HG03457 (cell line): ENCODE data around the gene NBEA.
A peak's percentile ranks its signal among the peaks of the same experiment; 100 is the strongest.

ENCODE experiments used
- ATAC-seq: cut with Tn5 transposase; IDR thresholded peaks from one replicate; pipeline ENCODE4 v1.9.1; 2021; ENCODE audit warnings: moderate number of reproducible peaks; ENCODE audit not compliant: unreplicated experiment

Gene NBEA

DNA sequence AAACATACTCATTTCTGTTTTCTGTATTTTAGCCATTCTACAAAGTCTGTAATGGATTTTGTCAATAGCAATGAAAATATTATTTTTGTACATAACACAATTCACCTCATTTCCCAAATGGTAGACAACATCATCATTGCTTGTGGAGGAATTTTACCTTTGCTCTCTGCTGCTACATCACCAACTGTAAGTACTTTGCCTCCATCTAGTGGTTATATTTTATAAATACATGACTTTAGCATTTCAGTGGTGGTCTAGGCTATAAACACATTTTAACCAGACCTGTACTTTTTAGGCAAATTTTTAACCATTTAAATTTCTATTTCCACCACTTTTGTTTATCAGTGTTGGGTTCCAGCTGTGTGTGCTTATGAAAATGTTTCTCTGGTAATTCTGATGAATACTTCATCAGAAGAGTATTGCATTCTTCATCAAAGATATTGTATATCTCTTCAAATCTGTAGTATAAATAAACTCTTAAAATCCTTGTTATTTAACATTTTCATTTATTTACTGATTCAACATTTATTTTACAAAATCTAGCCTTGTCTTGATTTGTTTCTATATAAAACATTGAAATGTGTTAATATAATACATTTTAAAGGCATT lies 222.4 kb downstream of the NBEA start:
- ATAC-seq = peak; percentile 72

DNA sequence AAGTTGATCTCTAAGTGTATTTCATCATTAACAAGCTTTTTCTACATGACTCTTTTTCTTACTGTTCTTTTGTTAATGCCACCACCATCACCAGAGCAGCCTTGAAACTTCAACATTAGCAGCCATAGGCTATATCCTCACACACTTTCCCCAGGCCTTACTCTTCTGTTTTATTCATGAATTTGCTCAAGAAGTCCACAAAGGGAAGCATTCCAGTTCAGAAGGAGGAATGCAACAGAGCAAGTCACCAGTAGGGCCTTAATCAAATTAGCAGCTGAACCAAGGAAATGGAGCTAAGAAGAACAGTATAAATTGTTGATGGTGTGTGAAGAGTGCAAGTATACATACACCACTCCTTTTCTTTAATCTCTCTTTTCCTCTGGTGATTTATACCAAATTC lies 223.1 kb downstream of the NBEA start:
- no peak for ATAC-seq

DNA sequence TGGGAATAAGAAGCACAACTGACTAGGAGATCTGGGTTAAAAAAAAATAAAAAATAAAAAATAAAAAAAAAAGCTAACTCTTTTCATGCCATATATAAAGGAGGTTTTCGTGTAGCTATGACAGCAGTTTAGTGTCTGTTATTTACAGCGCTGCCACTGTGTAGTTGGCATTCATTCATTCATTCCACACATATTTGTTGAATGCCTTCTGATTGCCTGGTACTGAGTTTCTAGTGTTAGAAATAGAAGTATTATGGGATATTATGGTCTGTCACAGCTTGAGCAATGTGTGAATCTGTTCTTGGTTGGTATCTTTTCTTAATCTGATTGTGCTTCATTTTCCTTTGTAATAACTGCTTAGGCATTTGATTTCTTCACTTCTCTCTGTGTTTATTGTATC lies 237.4 kb downstream of the NBEA start:
- ATAC-seq = no peak

DNA sequence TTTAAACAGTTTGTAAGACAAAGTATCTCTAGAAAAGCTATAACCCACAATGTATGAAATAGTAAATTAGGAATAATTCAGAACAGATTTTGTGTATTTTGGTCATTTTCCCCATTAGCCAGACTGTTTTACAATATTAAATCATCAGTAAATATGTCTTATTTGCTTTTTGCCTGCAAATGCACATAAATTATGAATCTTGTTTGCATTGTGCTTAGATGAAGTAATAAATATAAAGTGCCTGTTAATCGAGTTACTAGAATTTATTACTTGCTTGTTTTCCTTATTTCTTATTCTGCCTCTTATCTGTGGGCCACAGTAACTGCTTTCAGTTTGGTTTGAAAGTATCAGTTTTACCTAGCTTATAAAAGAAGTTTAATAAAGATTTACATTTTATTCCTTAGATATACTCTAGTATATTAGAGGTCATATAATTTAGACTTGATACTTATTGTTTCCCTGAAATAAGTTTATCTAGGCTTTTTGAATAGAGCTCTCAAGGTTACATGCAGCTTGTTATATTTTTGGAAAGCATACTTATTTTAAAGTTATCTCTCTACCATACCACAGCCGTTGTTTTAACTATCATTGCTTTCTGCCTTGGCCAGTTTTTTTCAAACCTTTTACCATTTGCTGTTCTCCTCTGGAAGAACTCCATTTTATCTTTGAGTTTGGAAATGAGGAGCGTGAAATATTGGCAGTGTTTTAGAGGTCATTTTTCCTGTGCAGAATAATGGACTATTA lies 238.0 kb downstream of the NBEA start:
- no peak for ATAC-seq

DNA sequence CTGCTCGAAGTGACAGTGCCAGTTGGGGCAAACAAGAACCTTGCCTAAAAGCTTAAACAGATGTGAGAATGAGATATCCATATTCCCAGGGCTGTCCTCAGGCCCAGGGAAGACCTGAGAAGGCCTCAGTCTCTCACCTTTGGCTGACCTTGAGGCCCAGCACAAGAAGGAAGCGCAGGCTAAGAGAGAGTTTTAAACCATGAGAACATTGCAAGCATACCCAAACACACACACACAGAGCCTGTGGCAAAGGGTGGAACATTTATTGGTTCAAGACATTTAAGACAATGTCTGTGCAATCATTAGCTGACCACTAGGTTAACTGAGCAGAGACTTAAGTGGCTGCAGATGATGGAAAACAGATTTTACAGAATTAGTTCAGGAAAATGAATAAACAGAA lies 248.2 kb downstream of the NBEA start:
- ATAC-seq = no peak

DNA sequence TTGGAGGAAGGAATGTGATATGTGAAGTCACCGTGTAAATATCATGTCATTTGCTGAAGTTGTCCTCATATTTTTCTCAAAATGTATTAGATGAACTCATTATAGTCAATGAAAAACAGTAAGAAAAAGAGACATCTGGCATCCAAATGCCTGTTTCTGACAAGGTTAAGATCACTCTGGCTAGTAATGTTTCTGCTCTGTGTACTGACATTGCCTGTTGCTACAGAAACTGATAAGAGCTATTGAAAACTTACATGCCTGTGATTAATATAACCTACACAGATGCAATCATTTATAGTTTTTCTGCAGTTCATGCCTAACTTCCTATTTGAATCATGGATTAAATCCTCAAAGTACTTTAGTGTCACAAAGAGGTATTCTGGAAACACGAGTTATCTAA lies 249.8 kb downstream of the NBEA start:
- no peak for ATAC-seq

DNA sequence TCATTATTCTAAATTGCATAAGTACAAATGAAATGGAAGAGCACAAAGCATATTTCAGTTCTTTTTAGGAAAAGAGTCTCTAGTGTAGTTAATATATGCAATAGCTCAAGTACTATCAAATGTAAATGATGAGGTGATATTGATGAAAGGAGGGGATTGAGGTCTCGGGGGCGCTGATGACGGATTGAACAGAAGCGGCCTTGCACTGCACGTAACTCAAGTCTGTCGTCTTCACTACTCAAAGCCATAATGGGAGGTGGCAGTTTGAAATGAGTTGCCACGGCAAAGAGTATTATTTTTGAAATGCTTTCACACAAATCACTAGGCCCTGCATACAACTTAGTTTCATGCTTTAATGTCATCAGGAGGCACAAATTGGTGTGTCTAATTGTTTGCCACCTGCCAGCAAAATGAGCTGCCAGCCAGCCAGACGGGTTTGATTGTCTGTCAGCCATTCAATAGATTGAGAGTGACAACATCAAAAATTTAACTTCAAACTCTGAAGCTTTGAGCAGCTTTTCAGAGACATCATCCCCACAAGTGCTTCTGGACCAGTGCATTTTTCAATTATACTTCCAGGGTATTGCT lies 256.6 kb downstream of the NBEA start:
- no peak for ATAC-seq

DNA sequence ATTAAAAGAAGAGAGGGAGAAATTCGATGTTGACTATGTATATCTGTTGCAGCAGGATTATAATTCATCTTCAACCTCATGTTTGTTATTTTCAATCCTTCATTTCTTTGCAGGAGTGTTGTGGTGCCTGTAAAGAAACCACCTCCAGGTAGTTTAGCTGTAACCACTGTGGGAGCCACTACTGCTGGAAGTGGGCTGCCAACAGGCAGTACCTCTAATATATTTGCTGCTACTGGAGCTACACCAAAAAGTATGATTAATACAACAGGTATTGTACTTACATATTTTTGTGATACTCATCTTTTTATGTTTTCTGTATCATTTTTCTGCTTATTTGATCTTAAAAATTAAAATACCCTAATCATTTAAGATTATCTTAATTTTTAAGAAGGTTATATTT lies 266.5 kb downstream of the NBEA start:
- ATAC-seq = no peak

DNA sequence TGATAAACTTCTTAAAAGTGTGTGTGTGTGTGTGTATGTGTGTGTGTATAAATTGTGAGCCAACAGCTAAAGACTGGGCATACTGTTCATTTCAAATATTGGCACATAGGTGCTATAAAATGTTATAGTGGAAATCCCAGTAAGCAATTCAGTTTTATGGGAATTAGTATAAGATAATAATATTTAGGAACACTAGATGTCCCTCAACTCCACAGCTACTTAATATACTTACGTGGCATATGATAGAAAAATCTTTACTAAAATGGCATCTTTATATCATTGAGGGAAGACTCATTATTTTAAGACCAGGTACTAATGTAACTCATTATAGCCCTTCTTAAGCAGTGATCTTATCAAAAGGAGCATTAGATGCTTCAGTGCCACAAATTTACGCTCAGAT lies 268.2 kb downstream of the NBEA start:
- ATAC-seq = no peak

DNA sequence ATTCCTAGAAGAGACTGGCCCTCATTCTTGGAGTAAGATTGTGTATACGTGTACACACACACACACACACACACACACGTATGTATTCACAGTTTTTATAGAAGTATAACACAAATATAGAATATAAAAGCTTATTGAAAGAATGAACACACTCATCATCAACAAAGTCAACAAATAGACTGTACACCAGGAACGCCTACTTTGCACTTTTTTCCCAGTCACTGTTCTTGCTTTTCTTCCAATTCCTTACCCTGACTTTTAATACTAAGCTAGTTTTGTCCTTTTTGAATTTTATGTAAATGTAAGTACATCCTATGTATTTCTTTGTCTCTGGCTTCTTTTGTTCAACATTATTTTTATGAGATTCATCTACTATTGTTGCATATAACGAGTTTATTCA lies 269.9 kb downstream of the NBEA start:
- no peak for ATAC-seq

DNA sequence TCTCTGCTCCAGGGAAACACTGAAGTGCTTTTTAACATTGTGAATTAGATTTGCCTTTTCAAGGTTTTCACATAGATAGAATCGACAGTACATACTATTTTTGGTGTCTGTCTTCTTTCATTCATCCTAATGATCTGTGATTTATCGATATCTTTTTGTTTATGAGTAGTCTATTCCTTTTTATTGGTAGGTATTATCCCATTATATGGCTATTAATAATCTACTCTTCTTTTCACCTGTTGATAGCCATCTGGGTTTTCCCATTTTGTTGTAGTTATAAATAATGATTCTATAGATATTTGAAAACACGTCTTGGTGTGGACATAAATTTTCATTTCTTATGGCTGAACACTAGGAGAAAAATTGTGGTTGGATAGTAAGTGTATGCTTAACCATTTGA lies 271.8 kb downstream of the NBEA start:
- no peak for ATAC-seq

DNA sequence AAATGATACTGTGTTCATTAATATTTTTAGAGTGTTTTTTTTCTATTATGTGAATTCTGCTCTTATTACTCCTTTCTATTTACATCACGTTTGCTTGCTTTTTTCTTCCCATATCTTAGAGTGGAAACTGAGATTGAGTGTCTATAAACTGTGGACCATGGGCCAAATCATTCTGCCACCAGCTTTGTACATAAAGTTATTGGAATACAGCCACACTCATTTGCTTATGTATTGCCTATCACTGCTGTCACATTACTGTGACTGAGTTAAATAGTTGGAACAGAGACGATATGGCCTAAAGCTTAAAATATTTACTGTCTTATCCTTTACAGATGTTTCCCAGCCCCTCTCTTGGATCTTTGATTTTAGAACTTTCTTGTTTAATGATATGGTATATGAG lies 274.1 kb downstream of the NBEA start:
- ATAC-seq = no peak

DNA sequence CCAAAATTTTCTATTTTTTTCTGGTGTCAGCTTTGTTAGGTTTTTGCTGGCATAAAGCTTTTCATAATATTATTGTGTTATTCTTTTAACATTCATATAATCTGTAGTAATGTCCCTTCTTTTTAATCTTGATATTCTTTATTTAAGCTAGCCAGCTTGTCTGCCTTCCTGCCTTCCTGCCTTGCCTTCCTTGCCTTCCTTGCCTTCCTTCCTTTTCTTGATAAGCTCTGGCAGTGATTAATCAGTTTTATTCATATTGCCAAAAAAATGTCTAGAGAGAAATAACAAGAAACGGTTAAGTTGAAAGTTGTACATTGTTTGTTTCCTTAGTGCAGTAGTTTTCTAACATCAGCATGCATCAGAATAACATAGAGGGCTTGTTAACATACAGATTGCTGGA lies 277.0 kb downstream of the NBEA start:
- ATAC-seq = no peak

DNA sequence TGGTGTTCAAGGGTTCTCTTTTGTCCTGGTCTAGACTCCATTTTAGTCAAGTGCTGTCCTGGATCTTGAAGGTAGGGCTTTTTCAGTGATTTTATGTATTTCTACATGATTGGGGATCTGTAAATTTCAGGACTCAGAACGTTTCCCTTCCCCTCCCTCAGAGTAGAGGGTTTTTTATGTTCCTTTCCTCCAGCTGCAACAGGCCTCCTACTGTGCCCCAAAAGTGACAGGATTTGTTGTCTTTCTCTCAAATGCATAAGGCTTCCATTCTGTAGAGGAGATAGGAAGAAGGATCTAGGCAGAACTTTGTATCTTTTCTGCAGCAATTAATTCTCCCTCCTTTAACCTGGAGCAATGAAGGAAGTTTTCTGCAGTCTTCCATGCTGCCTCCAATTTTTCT lies 283.1 kb downstream of the NBEA start:
- no peak for ATAC-seq

DNA sequence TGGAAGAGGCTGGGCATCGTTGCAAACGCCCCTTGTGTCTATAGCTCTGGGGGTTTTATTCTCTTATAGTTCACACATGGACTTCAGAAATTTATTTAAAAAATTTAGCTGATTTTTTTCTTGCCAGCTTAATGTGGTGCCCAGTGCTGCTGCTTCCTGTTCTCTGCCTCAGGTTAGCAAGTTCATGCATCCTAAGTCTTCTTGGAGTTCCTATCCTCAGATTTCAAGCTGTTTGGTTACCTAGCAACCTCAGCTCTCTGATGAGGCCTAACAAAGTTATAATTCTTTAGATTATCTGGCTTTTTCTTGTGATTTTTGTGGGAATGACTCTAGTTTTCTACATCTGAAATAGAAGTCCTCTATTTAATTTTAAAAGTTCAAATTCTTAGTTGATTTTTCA lies 283.5 kb downstream of the NBEA start:
- no peak for ATAC-seq

DNA sequence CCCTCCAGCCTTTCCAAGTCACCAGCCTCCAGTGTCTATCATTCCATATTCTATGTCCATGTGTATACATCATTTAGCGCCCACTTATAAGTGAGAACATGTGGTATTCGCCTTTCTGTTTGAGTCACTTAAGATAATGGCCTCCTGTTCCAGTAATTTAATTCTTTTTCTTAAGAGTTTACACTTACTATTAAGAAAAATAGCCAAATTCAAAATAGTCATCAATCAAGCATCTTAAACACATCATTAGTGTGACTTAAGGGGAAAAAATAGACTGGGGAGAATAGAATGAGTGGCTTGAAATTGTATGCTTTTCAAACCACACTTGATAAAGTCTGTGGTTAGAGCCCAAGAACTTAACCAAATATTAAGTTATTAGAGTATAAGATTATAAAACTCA lies 286.5 kb downstream of the NBEA start:
- ATAC-seq = no peak

DNA sequence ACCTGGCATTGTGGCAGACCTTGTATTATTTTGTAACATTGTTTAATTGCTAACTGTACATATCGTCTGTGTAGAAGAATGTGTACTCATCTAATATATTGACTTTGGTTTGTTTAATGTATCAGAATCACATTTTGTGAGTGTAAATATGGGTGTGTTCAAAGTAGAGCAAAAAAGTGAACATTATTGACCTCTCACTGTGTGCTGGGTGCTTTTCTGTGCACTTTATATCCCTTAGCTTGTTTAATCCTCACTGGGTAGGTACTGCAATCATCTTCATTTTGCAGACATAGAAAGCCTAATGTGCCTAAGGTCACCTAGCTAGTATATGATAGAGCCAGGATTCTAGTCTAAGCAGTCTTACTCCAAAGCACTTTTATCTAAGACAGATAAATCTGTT lies 289.4 kb downstream of the NBEA start:
- ATAC-seq = no peak

DNA sequence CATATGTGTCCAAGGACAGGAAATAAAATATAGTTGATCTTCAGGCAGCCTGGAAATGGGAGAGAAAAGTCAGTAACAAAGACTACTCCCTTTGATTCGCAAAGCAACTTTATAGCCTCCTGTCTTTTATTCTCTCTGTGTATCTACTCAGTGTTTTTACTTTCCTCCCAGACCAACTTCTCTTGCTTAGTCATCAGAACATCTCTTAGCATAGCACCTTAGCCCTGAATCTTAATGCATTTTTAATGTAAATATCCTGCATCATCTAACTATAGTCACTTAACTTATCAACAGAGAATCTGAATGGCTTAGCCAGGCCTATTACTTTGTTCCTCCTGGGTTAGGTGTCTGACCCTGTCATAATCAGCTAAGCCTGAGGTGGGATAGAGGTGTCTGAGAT lies 296.2 kb downstream of the NBEA start:
- ATAC-seq = no peak

DNA sequence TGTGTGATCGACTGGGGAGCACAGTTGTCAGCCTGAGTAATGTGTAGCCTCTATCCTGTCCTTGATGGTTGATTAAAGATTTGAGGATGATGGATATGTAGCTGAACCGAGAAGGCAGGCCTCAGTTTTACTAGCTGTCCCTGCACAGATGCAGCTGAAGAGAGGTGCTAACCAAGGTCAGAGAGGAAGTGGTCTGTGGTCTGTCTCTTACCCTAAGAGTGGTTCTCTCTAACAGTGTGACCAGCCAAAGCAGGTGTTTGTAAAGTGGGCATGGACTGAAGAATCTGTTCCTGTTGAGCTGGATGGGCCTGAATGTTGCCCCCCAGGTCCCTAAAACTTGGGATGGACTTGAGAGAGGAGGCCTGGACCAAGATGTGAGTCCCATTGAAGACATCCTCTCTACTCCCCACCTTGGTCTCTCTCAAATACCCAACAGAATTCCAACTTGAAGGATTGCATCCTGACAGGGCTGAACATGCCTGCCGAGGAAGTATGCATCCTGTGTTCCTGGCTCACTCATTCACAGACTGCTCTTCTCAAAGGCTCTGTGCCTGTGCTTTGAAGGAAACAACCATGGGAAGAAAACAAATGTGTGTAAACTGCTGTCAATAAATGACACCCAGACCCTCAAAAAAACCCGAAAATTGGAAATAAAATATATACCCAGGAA lies 310.6 kb downstream of the NBEA start:
- ATAC-seq = peak; percentile 85

DNA sequence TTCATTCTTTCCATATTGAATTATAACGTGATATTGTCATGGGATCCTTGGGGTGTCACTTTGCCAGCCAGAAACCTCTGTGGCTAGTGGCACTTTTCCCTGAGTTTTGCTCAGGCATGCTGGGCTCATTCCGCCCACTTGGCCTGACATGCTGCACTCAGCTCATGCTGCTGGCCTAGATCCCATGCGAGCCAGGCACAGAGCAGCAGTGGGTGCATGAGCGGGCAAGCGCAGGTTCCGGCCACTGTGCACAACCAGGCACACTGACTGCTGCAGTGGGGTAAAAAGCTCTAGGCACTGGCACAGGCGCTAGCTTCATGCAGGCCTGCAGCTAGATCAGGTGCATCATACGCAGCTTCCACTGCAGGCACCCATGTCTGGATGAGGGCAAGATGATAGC lies 313.2 kb downstream of the NBEA start:
- ATAC-seq = no peak

DNA sequence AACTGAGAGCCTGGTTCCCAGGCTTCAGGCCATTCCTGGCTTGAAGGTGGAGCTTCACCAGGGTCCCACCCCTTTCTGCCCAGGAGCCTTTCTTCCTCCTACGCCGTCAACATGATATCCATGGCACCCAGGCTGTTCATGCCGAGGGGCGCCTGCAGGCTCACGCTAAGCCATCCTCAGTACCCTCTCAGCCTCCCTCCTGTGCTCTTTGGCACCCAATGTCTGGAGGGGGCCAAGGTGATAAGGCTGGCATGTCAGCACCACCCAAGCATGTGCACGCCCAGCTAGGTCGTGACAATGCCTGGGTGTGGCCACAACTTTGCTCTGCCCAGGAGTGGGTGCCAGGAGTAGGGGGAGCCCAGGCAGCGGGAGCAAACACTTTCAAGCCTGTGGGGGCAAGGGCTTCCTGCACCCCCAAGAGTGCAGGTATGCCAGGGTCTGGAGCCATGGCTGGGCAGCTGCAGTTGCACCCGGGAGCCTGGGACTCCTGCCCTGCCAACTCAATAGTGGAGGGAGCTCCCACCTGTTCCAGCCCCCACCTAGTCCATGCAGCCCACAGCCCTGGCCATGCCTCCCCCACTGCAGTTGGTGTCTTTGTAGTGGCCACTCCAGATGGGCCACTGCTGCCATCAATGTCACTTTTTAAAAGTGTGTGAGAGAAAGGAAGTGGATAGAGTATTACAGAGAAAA lies 314.5 kb downstream of the NBEA start:
- no peak for ATAC-seq

DNA sequence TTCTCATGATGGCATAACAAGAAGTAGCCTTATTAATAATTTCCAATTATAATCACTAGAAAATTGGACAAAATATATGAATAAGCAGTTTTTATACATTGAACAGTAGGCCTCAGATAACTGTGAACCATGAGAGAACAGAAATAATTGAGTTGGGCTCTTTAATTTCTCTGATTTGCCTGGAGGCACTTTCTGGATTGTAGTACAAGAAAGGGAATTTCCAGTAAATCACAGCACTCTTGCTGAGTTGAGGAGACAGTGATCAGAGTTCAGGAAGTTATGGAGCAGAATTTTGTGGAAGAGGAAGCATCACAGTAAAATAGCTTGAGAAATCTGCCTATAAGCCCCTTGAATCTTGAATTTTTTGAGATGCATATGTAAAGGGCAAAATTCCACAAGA lies 318.2 kb downstream of the NBEA start:
- no peak for ATAC-seq
